Subcutaneous abdominal adipose tissue (tissue), 5 donors: ENCODE results near the gene PRTFDC1.
"Not testable (repeated sequence)": the region's sequence is repeated elsewhere in the genome, so short reads cannot be mapped to it uniquely, and the experiment has no call there.

ENCODE experiments used
- H3K27ac ChIP-seq: one replicate; pipeline ENCODE4 v1.7.0; 2013; ENCODE audit warnings: low read depth, mild to moderate bottlenecking, inconsistent platforms, low read length, moderate library complexity
- H3K27me3 ChIP-seq, 5 donors: one replicate each; pipeline ENCODE4 v1.7.0; 2013; ENCODE audit warnings: low read length in 5 of 5, inconsistent platforms in 1 of 5; ENCODE audit not compliant: control insufficient read depth in 5 of 5, insufficient read depth in 4 of 5
- H3K36me3 ChIP-seq, 5 donors: one replicate each; pipeline ENCODE4 v1.7.0; 2013; ENCODE audit warnings: low read length in 5 of 5; ENCODE audit not compliant: control insufficient read depth in 5 of 5, insufficient read depth in 5 of 5
- H3K4me1 ChIP-seq, 5 donors: one replicate each; pipeline ENCODE4 v1.7.0; 2013; ENCODE audit warnings: low read length in 5 of 5, mild to moderate bottlenecking in 3 of 5, moderate library complexity in 1 of 5; ENCODE audit not compliant: control insufficient read depth in 5 of 5, insufficient read depth in 5 of 5
- H3K4me3 ChIP-seq, 5 donors: one replicate each; pipeline ENCODE4 v1.7.0; 2013; ENCODE audit warnings: low read length in 5 of 5, low read depth in 1 of 5
- H3K9ac ChIP-seq, 5 donors: one replicate each; pipeline ENCODE4 v1.7.0; 2013; ENCODE audit warnings: low read length in 5 of 5, mild to moderate bottlenecking in 4 of 5, moderate library complexity in 3 of 5
- H3K9me3 ChIP-seq, 5 donors: one replicate each; pipeline ENCODE4 v1.7.0; 2013; ENCODE audit warnings: low read length in 5 of 5; ENCODE audit not compliant: control insufficient read depth in 5 of 5
- donor health status: healthy.
- donor health status: healthy.
- donor health status: healthy.
- donor health status: healthy.
- donor health status: healthy.

Gene PRTFDC1

DNA sequence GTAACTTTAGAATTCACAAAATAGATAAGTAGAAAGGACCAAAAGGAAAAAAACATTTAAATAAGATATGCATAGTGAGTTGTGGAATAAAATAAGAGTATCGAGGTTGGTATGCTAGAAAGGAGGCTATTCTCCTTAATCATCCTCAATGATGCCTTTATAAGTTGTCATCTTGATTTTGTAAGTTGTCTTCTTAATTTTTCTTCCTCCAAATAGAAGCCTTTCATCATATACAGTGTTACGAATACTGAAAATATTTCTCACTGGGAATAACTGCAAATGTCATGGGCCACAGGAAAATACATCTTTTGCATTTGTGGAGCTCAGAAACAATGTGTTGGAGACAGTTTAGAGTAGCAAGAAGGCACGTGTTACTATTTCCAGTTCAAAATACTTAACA is 31.5 kb upstream of the PRTFDC1 start:
- Histone ChIP-seq H3K4me3 (no peak overlapping the region), H3K9me3 (no peaks in the 10 kb centered on the region), H3K27me3 (no peaks in the 10 kb centered on the region), H3K9ac (no peak overlapping the region), H3K4me1 (peaks cover 0 to 14% (median 4%) of the 10 kb centered on the region in 5 donors), H3K36me3 (no peaks in the 10 kb centered on the region), H3K27ac (no peak overlapping the region)

DNA sequence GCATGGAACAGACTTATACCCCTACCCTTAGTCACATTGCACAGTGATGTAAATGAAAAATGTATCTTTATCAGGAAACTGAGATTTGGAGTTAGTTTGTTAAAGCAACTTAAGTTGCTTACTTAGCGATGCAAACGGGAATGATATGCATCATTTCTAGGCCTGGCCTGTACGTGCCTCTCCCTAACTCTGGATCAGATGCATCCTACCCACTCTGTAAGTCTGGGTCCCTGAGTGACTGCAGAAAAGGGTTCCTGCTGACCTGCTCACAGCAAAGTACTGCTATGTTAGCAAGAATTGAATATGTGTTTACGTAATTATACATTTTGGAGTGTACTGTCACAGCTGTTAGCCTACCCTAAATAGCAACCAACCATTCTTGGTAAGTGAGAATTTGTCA is 30.7 kb upstream of the PRTFDC1 start:
- Histone ChIP-seq H3K9me3 (no peaks in the 10 kb centered on the region), H3K4me1 (peaks cover 0 to 14% (median 4%) of the 10 kb centered on the region in 5 donors), H3K27me3 (no peaks in the 10 kb centered on the region), H3K9ac (no peak overlapping the region), H3K27ac (no peak overlapping the region), H3K4me3 (no peak overlapping the region), H3K36me3 (no peaks in the 10 kb centered on the region)

DNA sequence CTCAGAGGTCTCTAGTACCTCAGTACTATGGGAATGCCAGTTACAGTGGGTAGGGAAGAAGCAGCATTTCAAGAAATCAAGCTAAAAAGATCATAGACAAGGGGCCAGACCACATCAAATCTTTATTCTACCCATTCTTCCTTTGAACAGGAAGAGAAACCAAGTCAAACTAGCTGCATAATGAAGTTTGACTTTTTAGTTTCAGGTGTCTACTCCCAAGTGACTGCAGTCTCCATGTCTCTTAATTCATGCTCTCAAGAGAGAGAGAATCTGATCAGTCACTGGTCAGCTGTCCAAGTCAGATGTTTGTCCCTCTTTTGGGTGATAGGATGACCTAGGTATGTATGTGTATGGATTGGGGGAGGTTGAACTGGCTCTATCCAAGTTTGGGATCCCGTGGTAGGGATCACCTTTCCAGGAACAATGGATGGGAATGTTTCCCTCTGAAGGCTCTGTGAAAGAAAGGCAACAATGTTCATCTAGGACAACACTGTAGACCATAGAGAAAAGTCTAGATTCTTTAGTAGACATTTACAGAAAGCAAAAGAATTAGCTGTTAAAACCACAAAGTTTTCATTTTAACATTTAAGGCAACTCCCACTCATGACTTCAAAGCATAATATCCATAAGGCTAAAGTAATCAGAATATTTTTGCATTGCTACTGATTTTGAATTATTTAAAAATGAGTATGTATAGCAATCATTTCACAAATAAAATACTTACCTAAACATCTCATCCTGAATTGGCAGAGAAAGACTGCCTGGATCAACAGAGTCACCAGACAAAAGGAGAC is 30.1 kb upstream of the PRTFDC1 start:
- Histone ChIP-seq H3K4me3 (no peak overlapping the region), H3K36me3 (no peaks in the 10 kb centered on the region), H3K9me3 (no peaks in the 10 kb centered on the region), H3K4me1 (peaks cover 0 to 15% (median 4%) of the 10 kb centered on the region in 5 donors), H3K9ac (no peak overlapping the region), H3K27me3 (no peaks in the 10 kb centered on the region), H3K27ac (no peak overlapping the region)

DNA sequence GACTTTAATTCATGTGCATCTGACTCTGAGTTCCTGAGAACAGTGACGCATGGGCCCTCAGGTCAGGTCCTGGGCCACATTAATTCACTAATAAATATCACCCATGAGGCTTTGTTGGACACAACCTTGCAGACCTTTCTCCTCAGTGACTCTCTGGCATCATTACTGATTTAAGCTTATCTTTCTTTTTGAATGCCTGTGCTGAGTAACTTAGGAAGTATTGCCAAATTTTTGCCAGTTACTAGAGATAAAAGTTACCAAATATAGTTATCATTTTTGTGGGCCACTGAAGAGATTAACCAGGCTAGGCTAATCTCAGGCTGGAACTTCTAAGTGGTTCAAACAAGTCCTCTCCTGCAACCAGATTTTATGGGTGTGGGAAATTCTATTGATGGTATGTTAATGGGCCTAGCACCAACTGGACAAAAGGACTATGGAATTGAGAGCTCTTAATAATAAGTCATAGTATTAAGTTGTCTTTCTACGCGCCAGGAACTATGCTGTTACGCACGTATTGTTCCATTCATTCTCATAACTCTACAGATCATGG is 28.8 kb upstream of the PRTFDC1 start:
- H3K36me3 ChIP-seq = no peaks in the 10 kb centered on the region
- H3K9ac ChIP-seq = no peak overlapping the region
- H3K4me1 ChIP-seq = peaks cover 0 to 15% (median 4%) of the 10 kb centered on the region in 5 donors
- no peaks in the 10 kb centered on the region for H3K27me3 ChIP-seq
- H3K27ac ChIP-seq = no peak overlapping the region
- no peaks in the 10 kb centered on the region for H3K9me3 ChIP-seq
- no peak overlapping the region for H3K4me3 ChIP-seq

DNA sequence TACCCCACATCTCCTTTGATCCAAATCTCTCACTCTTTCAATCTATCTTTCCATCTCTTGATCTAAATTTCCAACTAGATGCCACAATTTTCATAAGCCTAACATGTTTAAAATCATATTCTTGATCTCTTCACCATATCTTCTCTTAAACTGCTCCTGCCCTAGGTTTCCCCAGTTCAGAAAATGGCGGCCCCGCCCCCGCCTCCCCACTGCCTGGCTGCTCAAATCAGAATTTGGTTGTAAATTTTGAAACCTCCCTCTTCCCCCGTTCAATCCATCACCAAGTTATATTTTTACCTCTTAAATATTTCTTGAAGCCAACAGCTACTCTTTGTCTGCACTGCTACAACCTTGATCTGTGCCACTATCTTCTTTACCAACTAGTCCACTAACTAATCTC is 27.3 kb upstream of the PRTFDC1 start:
- H3K36me3 ChIP-seq = no peaks in the 10 kb centered on the region
- no peak overlapping the region for H3K27ac ChIP-seq
- no peak overlapping the region for H3K4me3 ChIP-seq
- no peak overlapping the region for H3K9ac ChIP-seq
- H3K27me3 ChIP-seq = no peaks in the 10 kb centered on the region
- peaks cover 0 to 11% (median 8%) of the 10 kb centered on the region in 5 donors for H3K4me1 ChIP-seq
- H3K9me3 ChIP-seq = no peaks in the 10 kb centered on the region

DNA sequence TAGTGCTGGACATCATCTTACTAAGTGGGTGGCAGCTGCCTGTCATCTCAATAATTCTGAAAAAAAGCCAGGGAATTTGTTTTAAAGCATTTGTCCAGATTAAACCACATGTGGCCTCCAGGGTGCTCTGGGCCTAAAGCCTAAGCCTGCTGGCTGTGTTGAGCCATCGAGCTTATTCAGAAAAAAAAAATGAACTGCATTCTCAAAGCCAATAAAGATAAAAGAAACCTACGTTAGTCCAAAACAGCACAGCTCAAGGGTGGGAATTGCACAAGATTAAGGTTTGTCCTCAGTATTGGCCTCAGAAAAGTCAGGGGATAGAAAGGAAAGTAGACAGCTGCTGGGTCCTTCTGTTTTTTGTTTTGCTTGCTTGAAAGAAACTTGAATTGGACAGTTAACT is 22.6 kb upstream of the PRTFDC1 start:
- Histone ChIP-seq H3K36me3 (no peaks in the 10 kb centered on the region), H3K27me3 (no peaks in the 10 kb centered on the region), H3K4me1 (peaks cover 0 to 9% (median 6%) of the 10 kb centered on the region in 5 donors), H3K9me3 (no peaks in the 10 kb centered on the region), H3K4me3 (no peak overlapping the region), H3K9ac (no peak overlapping the region), H3K27ac (peak overlapping the region; percentile 42)

DNA sequence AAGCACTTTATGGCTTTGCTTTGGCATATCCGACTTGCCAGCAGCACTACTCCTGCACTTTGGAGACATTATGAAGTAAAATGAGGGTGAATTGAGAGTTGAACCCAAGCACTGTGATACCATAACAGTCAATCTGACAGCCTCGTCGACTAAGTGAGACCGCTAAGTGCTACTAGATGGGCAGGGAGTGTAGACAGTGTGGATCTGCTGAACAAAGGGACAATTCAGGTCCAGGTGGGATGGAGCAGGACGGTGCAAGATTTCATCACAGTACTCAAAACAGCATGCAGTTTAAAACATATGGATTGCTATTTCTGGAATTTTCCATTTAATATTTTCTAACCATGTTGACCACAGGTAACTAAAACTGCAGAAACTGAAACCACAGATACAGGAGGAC is 20.8 kb upstream of the PRTFDC1 start:
- Histone ChIP-seq H3K27me3 (no peaks in the 10 kb centered on the region), H3K4me3 (no peak overlapping the region), H3K36me3 (no peaks in the 10 kb centered on the region), H3K9ac (no peak overlapping the region), H3K27ac (no peak overlapping the region), H3K4me1 (peaks cover 0 to 8% (median 6%) of the 10 kb centered on the region in 5 donors), H3K9me3 (no peaks in the 10 kb centered on the region)

DNA sequence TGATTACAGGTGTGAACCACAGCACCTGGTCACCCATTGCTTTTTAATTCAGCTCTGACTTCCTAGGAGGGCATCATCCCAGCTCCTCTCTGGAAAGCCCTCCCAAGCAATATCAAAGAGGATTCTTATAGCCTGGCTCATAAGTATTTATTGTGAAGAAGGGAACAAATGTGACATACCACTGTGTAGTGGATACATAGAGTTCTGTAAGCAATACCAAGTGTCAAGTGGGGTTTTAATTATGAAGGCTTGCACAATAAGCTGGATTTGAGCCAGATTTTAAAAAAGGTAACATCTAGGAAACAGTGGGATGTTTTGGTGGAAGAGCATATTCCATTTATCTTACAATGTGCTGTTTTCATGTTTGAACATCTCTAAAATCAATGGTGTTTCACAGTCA is 19.0 kb upstream of the PRTFDC1 start:
- Histone ChIP-seq H3K9me3 (no peaks in the 10 kb centered on the region), H3K4me1 (peaks cover 0 to 8% (median 6%) of the 10 kb centered on the region in 5 donors)

DNA sequence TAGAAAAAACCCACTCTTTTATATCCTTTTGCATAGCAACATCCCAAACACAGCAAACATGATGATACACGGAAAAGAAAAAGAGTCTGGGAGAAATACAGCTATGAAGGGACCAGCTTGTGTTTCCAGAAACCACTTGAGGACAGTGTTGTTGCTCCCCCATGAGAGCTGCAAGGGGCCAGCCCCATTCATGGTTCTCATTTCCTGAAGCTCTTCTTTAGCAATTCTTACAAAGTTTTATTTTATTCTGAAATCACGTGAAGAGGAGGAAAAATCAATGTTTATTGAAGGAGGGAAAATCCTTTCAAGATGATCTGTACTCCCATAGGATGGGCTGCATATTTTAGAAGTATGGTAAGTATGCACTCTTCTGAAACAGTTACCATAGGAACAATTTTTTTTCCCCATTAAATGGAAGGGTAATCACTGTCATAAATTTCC is 17.5 kb upstream of the PRTFDC1 start:
- H3K9me3 ChIP-seq = no peaks in the 10 kb centered on the region
- no peaks in the 10 kb centered on the region for H3K27me3 ChIP-seq
- H3K4me3 ChIP-seq = no peak overlapping the region
- no peak overlapping the region for H3K27ac ChIP-seq
- H3K4me1 ChIP-seq = peaks cover 0 to 6% (median 2%) of the 10 kb centered on the region in 5 donors
- no peak overlapping the region for H3K9ac ChIP-seq
- no peaks in the 10 kb centered on the region for H3K36me3 ChIP-seq

More for the DNA sequence above, 19.0 kb upstream of the PRTFDC1 start:
- no peaks in the 10 kb centered on the region for H3K36me3 ChIP-seq
- H3K9ac ChIP-seq = no peak overlapping the region
- no peak overlapping the region for H3K27ac ChIP-seq
- H3K4me3 ChIP-seq = no peak overlapping the region
- no peaks in the 10 kb centered on the region for H3K27me3 ChIP-seq

DNA sequence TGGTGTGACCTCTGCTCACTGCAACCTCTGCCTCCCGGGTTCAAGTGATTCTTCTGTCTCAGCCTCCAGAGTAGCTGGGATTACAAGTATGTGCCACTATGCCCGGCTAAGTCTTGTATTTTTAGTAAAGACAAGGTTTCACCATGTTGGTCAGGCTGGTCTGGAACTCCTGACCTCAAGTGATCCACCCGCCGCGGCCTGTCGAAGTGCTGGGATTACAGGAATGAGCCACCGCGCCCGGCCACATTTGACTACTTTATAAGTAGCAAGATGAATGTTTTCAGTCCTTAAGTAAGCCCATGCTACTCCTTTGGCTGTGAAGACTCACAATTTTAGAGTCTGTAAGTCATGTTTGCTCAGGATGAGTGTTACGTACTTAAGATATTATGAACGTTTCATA is 16.5 kb upstream of the PRTFDC1 start:
- not testable (repeated sequence) for H3K9ac ChIP-seq, H3K27ac ChIP-seq, H3K4me1 ChIP-seq, H3K36me3 ChIP-seq, H3K27me3 ChIP-seq, H3K9me3 ChIP-seq, H3K4me3 ChIP-seq
